Neural cell (in vitro differentiated cells): ENCODE results near the gene TLE1. TPM values are rescaled to one million over a fixed set of nuclear protein-coding genes. Genes with fewer than 3 reads are reported as not detected.
A peak's percentile ranks its signal among the peaks of the same experiment; 100 is the strongest.

ENCODE experiments used
- H2AFZ ChIP-seq: fragments of 200-600, 300-800 bp; sonication (generic), shearing (Covaris generic); 2 replicates; pipeline ENCODE4 v1.6.0; 2014; ENCODE audit warnings: low read depth, mild to moderate bottlenecking, antibody characterized with exemption, low read length, moderate library complexity
- H3F3A ChIP-seq: fragments of 200-600 bp; shearing (Covaris generic); 2 replicates; pipeline ENCODE4 v1.6.1; 2016; ENCODE audit warnings: mild to moderate bottlenecking, moderate library complexity, mixed read lengths, antibody characterized with exemption, low read length; ENCODE audit not compliant: insufficient read depth, poor library complexity, severe bottlenecking
- H3K27ac ChIP-seq: fragments of 200-600, 300-800 bp; sonication (generic), shearing (Covaris generic); 2 replicates; pipeline ENCODE4 v1.5.1; 2014; ENCODE audit warnings: mild to moderate bottlenecking, low read length, moderate library complexity
- H3K27me3 ChIP-seq: fragments of 300-800, 200-600 bp; sonication (generic), shearing (Covaris generic); 2 replicates; pipeline ENCODE4 v1.6.0; 2014; ENCODE audit warnings: mild to moderate bottlenecking, low read depth, low read length, moderate library complexity; ENCODE audit not compliant: insufficient read depth
- H3K36me3 ChIP-seq: fragments of 300-800, 200-600 bp; sonication (generic), shearing (Covaris generic); 2 replicates; pipeline ENCODE4 v1.5.1; 2014; ENCODE audit warnings: mild to moderate bottlenecking, antibody characterized with exemption, low read length, moderate library complexity; ENCODE audit not compliant: insufficient read depth
- H3K4me2 ChIP-seq: fragments of 300-800, 200-600 bp; sonication (generic), shearing (Covaris generic); 2 replicates; pipeline ENCODE4 v1.6.0; 2014; ENCODE audit warnings: mild to moderate bottlenecking, low read length
- H3K4me3 ChIP-seq: fragments of 300-800, 200-600 bp; sonication (generic), shearing (Covaris generic); 2 replicates; pipeline ENCODE4 v1.5.1; 2014; ENCODE audit warnings: mild to moderate bottlenecking, low read length, moderate library complexity
- H3K79me2 ChIP-seq: fragments of 200-600 bp; shearing (Covaris generic); replicated peaks from 2 replicates; pipeline ENCODE4 v1.6.0; 2014; ENCODE audit warnings: mild to moderate bottlenecking, low read length, moderate library complexity; ENCODE audit not compliant: insufficient read depth
- H3K9ac ChIP-seq: fragments of 300-800, 200-600 bp; sonication (generic), shearing (Covaris generic); 2 replicates; pipeline ENCODE4 v1.6.1; 2016; ENCODE audit warnings: mild to moderate bottlenecking, low read length, mixed read lengths
- H3K9me2 ChIP-seq: fragments of 200-600 bp; shearing (Covaris generic); 2 replicates; pipeline ENCODE4 v1.6.1; 2016; ENCODE audit warnings: mild to moderate bottlenecking, low read length, mixed read lengths; ENCODE audit not compliant: insufficient read depth
- H3K9me3 ChIP-seq: fragments of 200-600, 300-800 bp; sonication (generic), shearing (Covaris generic); 2 replicates; pipeline ENCODE4 v1.6.1; 2016; ENCODE audit warnings: mild to moderate bottlenecking, mixed run types, low read length, moderate library complexity, mixed read lengths
- H4K20me1 ChIP-seq: fragments of 200-600 bp; shearing (Covaris generic); 2 replicates; pipeline ENCODE4 v1.6.1; 2016; ENCODE audit warnings: mild to moderate bottlenecking, mixed run types; ENCODE audit not compliant: insufficient read depth
- EP300 ChIP-seq: fragments of 450-650 bp; conservative IDR thresholded peaks from 2 replicates; pipeline ENCODE4 v1.6.1; 2014; ENCODE audit warnings: antibody characterized with exemption, mild to moderate bottlenecking, moderate library complexity; ENCODE audit not compliant: poor library complexity, severe bottlenecking
- EZH2 ChIP-seq: fragments of 200-600, 300-800 bp; shearing (Covaris generic), sonication (generic); IDR thresholded peaks from 2 replicates; pipeline ENCODE4 v1.6.1; 2014; ENCODE audit warnings: antibody characterized with exemption, low read length, borderline replicate concordance, mild to moderate bottlenecking; ENCODE audit not compliant: insufficient read depth, poor library complexity, severe bottlenecking
- MXI1 ChIP-seq: fragments of 450-650 bp; conservative IDR thresholded peaks from 2 replicates; pipeline ENCODE4 v1.6.1; 2014; ENCODE audit warnings: antibody characterized with exemption, mild to moderate bottlenecking; ENCODE audit not compliant: poor library complexity, severe bottlenecking
- POLR2AphosphoS5 ChIP-seq: IDR thresholded peaks from 2 replicates; pipeline ENCODE4 v1.6.1; 2012
- RAD21 ChIP-seq: fragments of 450-650 bp; conservative IDR thresholded peaks from 2 replicates; pipeline ENCODE4 v1.6.1; 2014; ENCODE audit warnings: antibody characterized with exemption, mild to moderate bottlenecking, moderate library complexity
- SMC3 ChIP-seq: fragments of 450-650 bp; conservative IDR thresholded peaks from 2 replicates; pipeline ENCODE4 v1.6.1; 2014; ENCODE audit warnings: antibody characterized with exemption, mild to moderate bottlenecking, moderate library complexity; ENCODE audit not compliant: poor library complexity
- TAF1 ChIP-seq: IDR thresholded peaks from 2 replicates; pipeline ENCODE4 v1.6.1; 2012; ENCODE audit warnings: low read depth
- polyA plus RNA-seq: library from polyadenylated mRNA; depleted of rRNA; stranded (reverse); fragments of >200 nt; gene quantifications from 2 replicates; pipeline ENCODE4 v1.2.3, GENCODE V29; 2014
- TF ChIP-seq, protein P1 (sequence below): fragments of 450-650 bp; IDR thresholded peaks from 2 replicates; pipeline ENCODE4 v1.5.1; 2014; ENCODE audit warnings: antibody characterized with exemption, mild to moderate bottlenecking, moderate library complexity; ENCODE audit not compliant: poor library complexity, severe bottlenecking
- TF ChIP-seq, protein P2 (sequence below): IDR thresholded peaks from 2 replicates; pipeline ENCODE4 v1.6.1; 2012; ENCODE audit warnings: borderline replicate concordance

TLE1 gene
- polyA plus RNA-seq, 1 donor from 2014 or later: 93.6 TPM

DNA sequence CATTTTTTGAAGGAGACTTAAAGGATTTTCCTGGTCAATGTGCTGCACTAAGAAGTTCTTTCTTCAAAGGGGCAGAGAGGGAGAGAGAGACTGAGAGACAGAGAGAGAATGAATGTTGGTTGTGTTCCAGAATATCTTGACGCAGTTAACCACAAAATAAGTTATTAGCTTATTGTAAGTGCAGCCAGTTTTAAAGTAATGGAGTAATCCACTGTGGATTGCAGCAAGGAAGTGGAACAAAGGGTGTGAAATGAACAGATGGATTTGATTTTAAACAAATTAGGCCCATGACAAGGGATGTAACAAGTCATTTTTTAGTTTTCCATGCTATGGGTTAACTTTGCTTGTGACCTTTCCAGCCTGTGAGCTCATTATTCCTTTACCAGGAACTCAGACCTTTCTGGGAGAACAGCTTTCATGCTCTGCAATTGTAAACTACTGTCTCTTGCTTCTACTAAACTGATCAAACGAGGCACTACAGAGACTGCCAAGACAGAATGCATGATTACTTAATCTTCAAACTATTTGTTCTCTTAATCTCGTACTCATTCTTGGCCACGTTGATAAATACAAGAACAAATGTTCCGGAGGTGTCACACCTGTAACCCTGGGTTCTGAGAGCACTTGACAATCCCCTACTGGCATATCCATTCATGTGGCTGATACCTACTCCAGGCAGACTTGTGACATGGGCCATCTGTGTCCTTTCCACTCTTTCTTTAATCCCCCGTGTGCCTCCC is 131.1 kb downstream of the TLE1 start:
- Histone ChIP-seq H4K20me1 (no peaks in the 10 kb centered on the region), H3K27ac (peak overlapping the region; percentile 9), H3K4me2 (no peak overlapping the region), H3F3A (no peaks in the 10 kb centered on the region), H3K36me3 (no peaks in the 10 kb centered on the region), H3K9ac (no peak overlapping the region), H3K27me3 (no peaks in the 10 kb centered on the region), H3K4me3 (no peak overlapping the region), H2AFZ (no peak overlapping the region), H3K9me2 (no peaks in the 10 kb centered on the region), H3K9me3 (no peaks in the 10 kb centered on the region), H3K79me2 (no peaks in the 10 kb centered on the region)
- TF ChIP-seq, protein P1, sequence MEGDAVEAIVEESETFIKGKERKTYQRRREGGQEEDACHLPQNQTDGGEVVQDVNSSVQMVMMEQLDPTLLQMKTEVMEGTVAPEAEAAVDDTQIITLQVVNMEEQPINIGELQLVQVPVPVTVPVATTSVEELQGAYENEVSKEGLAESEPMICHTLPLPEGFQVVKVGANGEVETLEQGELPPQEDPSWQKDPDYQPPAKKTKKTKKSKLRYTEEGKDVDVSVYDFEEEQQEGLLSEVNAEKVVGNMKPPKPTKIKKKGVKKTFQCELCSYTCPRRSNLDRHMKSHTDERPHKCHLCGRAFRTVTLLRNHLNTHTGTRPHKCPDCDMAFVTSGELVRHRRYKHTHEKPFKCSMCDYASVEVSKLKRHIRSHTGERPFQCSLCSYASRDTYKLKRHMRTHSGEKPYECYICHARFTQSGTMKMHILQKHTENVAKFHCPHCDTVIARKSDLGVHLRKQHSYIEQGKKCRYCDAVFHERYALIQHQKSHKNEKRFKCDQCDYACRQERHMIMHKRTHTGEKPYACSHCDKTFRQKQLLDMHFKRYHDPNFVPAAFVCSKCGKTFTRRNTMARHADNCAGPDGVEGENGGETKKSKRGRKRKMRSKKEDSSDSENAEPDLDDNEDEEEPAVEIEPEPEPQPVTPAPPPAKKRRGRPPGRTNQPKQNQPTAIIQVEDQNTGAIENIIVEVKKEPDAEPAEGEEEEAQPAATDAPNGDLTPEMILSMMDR: no peak
- TF ChIP-seq, protein P2, sequence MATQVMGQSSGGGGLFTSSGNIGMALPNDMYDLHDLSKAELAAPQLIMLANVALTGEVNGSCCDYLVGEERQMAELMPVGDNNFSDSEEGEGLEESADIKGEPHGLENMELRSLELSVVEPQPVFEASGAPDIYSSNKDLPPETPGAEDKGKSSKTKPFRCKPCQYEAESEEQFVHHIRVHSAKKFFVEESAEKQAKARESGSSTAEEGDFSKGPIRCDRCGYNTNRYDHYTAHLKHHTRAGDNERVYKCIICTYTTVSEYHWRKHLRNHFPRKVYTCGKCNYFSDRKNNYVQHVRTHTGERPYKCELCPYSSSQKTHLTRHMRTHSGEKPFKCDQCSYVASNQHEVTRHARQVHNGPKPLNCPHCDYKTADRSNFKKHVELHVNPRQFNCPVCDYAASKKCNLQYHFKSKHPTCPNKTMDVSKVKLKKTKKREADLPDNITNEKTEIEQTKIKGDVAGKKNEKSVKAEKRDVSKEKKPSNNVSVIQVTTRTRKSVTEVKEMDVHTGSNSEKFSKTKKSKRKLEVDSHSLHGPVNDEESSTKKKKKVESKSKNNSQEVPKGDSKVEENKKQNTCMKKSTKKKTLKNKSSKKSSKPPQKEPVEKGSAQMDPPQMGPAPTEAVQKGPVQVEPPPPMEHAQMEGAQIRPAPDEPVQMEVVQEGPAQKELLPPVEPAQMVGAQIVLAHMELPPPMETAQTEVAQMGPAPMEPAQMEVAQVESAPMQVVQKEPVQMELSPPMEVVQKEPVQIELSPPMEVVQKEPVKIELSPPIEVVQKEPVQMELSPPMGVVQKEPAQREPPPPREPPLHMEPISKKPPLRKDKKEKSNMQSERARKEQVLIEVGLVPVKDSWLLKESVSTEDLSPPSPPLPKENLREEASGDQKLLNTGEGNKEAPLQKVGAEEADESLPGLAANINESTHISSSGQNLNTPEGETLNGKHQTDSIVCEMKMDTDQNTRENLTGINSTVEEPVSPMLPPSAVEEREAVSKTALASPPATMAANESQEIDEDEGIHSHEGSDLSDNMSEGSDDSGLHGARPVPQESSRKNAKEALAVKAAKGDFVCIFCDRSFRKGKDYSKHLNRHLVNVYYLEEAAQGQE: no peak
- TF ChIP-seq SMC3: no peak
- TF ChIP-seq POLR2AphosphoS5: no peak
- no peak for TF ChIP-seq RAD21
- no peak for TF ChIP-seq TAF1
- TF ChIP-seq EZH2: no peak

DNA sequence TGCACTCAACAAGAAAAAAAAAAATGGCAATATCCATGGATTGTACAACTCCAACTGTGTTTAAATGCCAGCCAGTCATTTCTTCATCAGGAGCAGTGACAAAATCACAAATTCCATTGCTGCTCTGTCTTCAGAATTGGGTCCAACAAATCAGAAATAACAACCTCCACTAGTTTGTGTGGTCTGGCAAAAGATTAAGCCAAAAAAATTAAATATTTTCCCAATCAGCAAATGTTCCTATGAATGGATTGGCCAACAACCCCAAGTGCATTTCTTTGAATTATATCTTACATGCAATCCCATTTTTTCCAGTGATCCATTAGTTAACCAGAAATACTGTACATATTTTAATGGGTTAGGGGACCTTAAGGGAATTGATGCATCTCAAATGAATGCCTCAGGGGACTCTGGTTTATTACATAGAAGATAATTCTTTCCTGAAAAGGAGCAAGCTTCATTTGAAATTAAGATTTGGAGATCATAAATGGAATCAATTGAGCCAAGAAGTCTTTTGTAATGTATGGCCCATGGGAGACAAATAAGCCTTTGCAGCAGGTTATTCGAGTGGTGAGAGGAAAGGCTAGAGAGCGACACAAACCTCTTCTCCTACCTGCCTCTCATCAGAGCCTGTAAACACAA is 131.8 kb downstream of the TLE1 start:
- H3K4me2 ChIP-seq: peak overlapping the region; percentile 26
- H3K9me2 ChIP-seq: no peaks in the 10 kb centered on the region
- no peaks in the 10 kb centered on the region for H3K27me3 ChIP-seq
- H3K9me3 ChIP-seq: no peaks in the 10 kb centered on the region
- H3K79me2 ChIP-seq: no peaks in the 10 kb centered on the region
- no peaks in the 10 kb centered on the region for H3F3A ChIP-seq
- H3K4me3 ChIP-seq: no peak overlapping the region
- no peaks in the 10 kb centered on the region for H4K20me1 ChIP-seq
- no peak overlapping the region for H3K9ac ChIP-seq
- H3K36me3 ChIP-seq: no peaks in the 10 kb centered on the region
- peak overlapping the region; percentile 9 for H3K27ac ChIP-seq
- no peak overlapping the region for H2AFZ ChIP-seq
- TF ChIP-seq, protein P1: no peak
- TF ChIP-seq EP300 (no peak), MXI1 (no peak), EZH2 (no peak), SMC3 (no peak), TAF1 (no peak), POLR2AphosphoS5 (no peak), RAD21 (no peak)
- TF ChIP-seq, protein P2: no peak
